Measurements from ENCODE around the gene MKRN2OS. TPM values are rescaled to one million over a fixed set of nuclear protein-coding genes. Genes with fewer than 3 reads are reported as not detected.

MKRN2OS gene
- total and polyA plus RNA-seq, 8 donors = 1.5 to 3.9 (median 2.4) TPM

- no peak overlapping the region for H3K4me3 ChIP-seq
- DNase-seq (no peak), ATAC-seq (no peak), FAIRE-seq (no peak)
- no peaks in the 10 kb centered on the region for H3K4me1 ChIP-seq
- no peaks in the 10 kb centered on the region for H3K27me3 ChIP-seq
- 92 to 93% methylated on average over 5 of the region's 5 CpGs for WGBS, 2 donors
- intact Hi-C loops (cut with DNase I) = no loop called here
- no peaks in the 10 kb centered on the region for H3K9me3 ChIP-seq
- H3K36me3 ChIP-seq = peaks cover 0 to 20% (median 3%) of the 10 kb centered on the region in 3 donors
- H3K27ac ChIP-seq = no peak overlapping the region
- TF ChIP-seq CTCF (IDR thresholded peaks at IDR 0.05) = no peak
Measured at GRCh38 chr3:12532182-12532581, 13.1 kb downstream of the MKRN2OS start.

- Histone ChIP-seq H3K36me3 (peaks cover 0 to 16% (median 3%) of the 10 kb centered on the region in 3 donors), H3K27ac (no peak overlapping the region), H3K27me3 (no peaks in the 10 kb centered on the region), H3K4me3 (no peak overlapping the region), H3K4me1 (peaks cover 0 to 5% (median 0%) of the 10 kb centered on the region in 3 donors), H3K9me3 (no peaks in the 10 kb centered on the region)
- no peak for TF ChIP-seq CTCF (IDR thresholded peaks at IDR 0.05)
- FAIRE-seq (no peak), ATAC-seq (no peak), DNase-seq (no peak)
- intact Hi-C loops (cut with DNase I) = no loop called here
- WGBS, 2 donors = 94 to 95% methylated on average over 3 of the region's 3 CpGs
Measured at GRCh38 chr3:12527757-12528143, 17.5 kb downstream of the MKRN2OS start.

- Histone ChIP-seq H3K4me1 (peaks cover 5 to 12% (median 7%) of the 10 kb centered on the region in 3 donors), H3K36me3 (no peaks in the 10 kb centered on the region), H3K27me3 (no peaks in the 10 kb centered on the region), H3K9me3 (no peaks in the 10 kb centered on the region), H3K4me3 (no peak overlapping the region), H3K27ac (peak overlapping the region in 1 of 4 donors; percentile 26)
- WGBS, 2 donors = 25 to 43% methylated on average over 1 of the region's 1 CpG
- peak; percentile 98 to 99 (median 99) for ATAC-seq
- DNase-seq = peak; percentile 67 to 88 (median 84)
- intact Hi-C loops (cut with DNase I) = no loop called here
- no peak for FAIRE-seq
- peak in 3 of 4 donors; percentile 15 to 33 (median 21) for TF ChIP-seq CTCF (IDR thresholded peaks at IDR 0.05)
Measured at GRCh38 chr3:12522721-12523120, 22.6 kb downstream of the MKRN2OS start.

- FAIRE-seq (no peak), ATAC-seq (no peak), DNase-seq (no peak)
- no peak for TF ChIP-seq CTCF (IDR thresholded peaks at IDR 0.05)
- H3K27me3 ChIP-seq = no peaks in the 10 kb centered on the region
- no peaks in the 10 kb centered on the region for H3K9me3 ChIP-seq
- H3K4me3 ChIP-seq = no peak overlapping the region
- WGBS, 2 donors = 75 to 78% methylated on average over 2 of the region's 2 CpGs
- peaks cover 12 to 24% (median 18%) of the 10 kb centered on the region in 3 donors for H3K4me1 ChIP-seq
- H3K36me3 ChIP-seq = no peaks in the 10 kb centered on the region
- H3K27ac ChIP-seq = no peak overlapping the region
- intact Hi-C loops (cut with DNase I) = no loop called here
Measured at GRCh38 chr3:12521010-12521409, 24.3 kb downstream of the MKRN2OS start.

- FAIRE-seq = no peak
- H3K27ac ChIP-seq = no peak overlapping the region
- H3K27me3 ChIP-seq = no peaks in the 10 kb centered on the region
- H3K4me1 ChIP-seq = peaks cover 12 to 24% (median 18%) of the 10 kb centered on the region in 3 donors
- intact Hi-C loops (cut with DNase I) = no loop called here
- H3K9me3 ChIP-seq = no peaks in the 10 kb centered on the region
- no peak for ATAC-seq
- DNase-seq = no peak
- H3K36me3 ChIP-seq = no peaks in the 10 kb centered on the region
- WGBS, 2 donors = 97 to 98% methylated on average over 6 of the region's 6 CpGs
- no peak overlapping the region for H3K4me3 ChIP-seq
- TF ChIP-seq CTCF (IDR thresholded peaks at IDR 0.05) = no peak
Measured at GRCh38 chr3:12518261-12519028, 26.9 kb downstream of the MKRN2OS start.

All from pancreas (tissue), 10 donors.